HG03139 (cell line): ENCODE data around the gene NSA2.

ENCODE experiments used
- ATAC-seq: cut with Tn5 transposase; IDR thresholded peaks from one replicate; pipeline ENCODE4 v1.9.1; 2021; ENCODE audit not compliant: unreplicated experiment

NSA2 gene

GRCh38 chr5:74810915-74811314 lies 43.9 kb downstream of the NSA2 start:
- ATAC-seq, result no peak

DNA sequence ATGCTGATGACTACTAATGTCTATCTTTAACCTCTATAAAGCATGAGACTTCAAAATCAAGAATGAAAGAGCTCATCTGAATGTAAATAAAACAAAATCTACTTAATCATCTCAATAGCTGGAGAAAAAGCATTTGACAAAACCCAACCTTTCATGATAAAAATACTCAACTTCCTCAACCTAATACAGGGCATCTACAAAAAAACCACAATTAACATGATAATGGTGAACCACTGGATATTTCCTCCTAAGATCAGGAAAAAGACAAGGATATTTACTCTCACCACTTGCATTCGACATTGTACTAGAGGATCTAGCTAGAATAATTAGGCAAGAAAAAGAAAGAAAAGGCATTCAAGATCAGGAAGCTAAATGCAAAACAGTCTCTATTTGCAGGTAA lies 49.8 kb downstream of the NSA2 start:
- no peak for ATAC-seq

DNA sequence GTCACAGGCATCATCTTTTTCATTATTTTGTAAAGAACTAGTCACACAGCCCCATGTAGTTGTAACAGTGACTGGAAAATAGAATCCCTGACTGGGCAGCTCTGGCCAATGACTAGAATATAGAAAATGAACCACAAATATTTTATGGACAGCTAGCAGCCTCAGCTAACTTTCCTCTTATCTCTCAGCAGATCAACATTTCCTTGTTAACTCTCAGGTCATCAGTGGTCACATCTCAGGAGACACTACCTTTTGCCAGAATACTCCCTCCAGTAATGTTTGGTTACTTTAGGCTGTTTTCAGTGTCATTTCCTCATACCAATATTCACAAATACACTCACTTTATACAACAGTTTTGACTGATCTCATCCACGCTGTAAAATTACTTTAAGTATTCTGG lies 55.2 kb downstream of the NSA2 start:
- ATAC-seq, result no peak

- ATAC-seq, result no peak
These were observed 62.4 kb downstream of the NSA2 start for GRCh38 chr5:74829413-74829812.
